Uterus (tissue), 2 donors: ENCODE data around the gene BPTF.

Experiments used
- CTCF ChIP-seq, 4 experiments: fragments of 200-600 bp in 2 of 4; fragments of 450-650 bp in 2 of 4; sonication (generic) in 2 of 4; IDR thresholded peaks; one replicate each; pipeline ENCODE4 v1.5.1; 2016 to 2019; ENCODE audit warnings: antibody characterized with exemption in 4 of 4, mild to moderate bottlenecking in 2 of 4, moderate library complexity in 1 of 4
- POLR2A ChIP-seq, 2 donors: fragments of 450-650 bp; IDR thresholded peaks; one replicate each; pipeline ENCODE4 v1.6.1; 2016; ENCODE audit warnings: antibody characterized with exemption in 2 of 2, mild to moderate bottlenecking in 1 of 2, moderate library complexity in 1 of 2

- TF ChIP-seq CTCF (IDR thresholded peaks at IDR 0.05) (no peak), POLR2A (IDR thresholded peaks at IDR 0.05) (no peak)
Observed at GRCh38 chr17:68020409-68020756, 195.1 kb downstream of the BPTF start.
